Peyer's patch (tissue), 4 donors: Measurements from ENCODE around the gene SLC22A31.

ENCODE experiments used
- POLR2A ChIP-seq, 2 donors: fragments of 450-650 bp; IDR thresholded peaks; one replicate each; pipeline ENCODE4 v1.5.1; 2017; ENCODE audit warnings: antibody characterized with exemption in 2 of 2, mild to moderate bottlenecking in 2 of 2, moderate library complexity in 2 of 2
- TF ChIP-seq, protein P1 (sequence below), 6 experiments: fragments of 450-650 bp in 4 of 6; fragments of 200-600 bp in 2 of 6; sonication (generic) in 1 of 6; IDR thresholded peaks; one replicate each; pipeline ENCODE4 v1.5.1; 2017 to 2019; ENCODE audit warnings: antibody characterized with exemption in 6 of 6, mild to moderate bottlenecking in 3 of 6, moderate library complexity in 1 of 6

DNA sequence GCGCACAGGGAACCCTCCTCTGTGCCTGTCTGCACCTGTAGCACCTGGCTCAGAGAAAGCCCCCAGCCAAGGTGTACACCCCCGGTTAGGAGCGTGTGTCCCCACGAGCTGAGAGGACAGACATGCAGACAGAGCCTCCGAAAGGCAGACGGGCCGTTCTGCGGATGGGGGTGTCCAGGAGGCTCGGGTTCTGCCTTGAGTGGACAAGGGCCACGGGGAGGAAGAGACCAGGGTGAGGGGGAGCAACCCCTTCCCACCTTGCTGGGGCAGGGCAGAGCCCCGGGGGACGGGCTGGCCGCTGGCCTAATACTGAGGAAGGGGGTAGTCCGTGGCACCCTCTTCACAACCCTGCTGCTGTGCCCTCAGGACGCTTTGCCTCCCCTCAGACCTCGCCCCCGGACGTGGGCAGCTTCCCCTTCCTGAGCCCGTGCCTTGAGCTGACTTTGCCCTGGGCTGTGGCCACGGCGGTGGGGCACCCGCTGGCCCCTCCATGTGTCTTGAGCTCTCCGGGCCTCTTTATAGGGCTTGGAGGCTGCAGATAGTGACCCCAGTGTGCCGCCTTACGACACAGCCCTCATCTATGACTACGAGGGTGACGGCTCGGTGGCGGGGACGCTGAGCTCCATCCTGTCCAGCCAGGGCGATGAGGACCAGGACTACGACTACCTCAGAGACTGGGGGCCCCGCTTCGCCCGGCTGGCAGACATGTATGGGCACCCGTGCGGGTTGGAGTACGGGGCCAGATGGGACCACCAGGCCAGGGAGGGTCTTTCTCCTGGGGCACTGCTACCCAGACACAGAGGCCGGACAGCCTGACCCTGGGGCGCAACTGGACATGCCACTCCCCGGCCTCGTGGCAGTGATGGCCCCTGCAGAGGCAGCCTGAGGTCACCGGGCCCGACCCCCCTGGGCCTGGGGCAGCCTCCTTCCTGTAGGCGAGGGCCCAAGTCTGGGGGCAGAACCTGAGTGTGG is 5.7 kb downstream of the SLC22A31 start:
- TF ChIP-seq, protein P1, sequence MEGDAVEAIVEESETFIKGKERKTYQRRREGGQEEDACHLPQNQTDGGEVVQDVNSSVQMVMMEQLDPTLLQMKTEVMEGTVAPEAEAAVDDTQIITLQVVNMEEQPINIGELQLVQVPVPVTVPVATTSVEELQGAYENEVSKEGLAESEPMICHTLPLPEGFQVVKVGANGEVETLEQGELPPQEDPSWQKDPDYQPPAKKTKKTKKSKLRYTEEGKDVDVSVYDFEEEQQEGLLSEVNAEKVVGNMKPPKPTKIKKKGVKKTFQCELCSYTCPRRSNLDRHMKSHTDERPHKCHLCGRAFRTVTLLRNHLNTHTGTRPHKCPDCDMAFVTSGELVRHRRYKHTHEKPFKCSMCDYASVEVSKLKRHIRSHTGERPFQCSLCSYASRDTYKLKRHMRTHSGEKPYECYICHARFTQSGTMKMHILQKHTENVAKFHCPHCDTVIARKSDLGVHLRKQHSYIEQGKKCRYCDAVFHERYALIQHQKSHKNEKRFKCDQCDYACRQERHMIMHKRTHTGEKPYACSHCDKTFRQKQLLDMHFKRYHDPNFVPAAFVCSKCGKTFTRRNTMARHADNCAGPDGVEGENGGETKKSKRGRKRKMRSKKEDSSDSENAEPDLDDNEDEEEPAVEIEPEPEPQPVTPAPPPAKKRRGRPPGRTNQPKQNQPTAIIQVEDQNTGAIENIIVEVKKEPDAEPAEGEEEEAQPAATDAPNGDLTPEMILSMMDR (IDR thresholded peaks at IDR 0.05) = no peak
- TF ChIP-seq POLR2A (IDR thresholded peaks at IDR 0.05) = no peak
